ENCODE measurements around the gene CALHM6.

GRCh38 chr6:116420341-116420740 is 40.8 kb upstream of the CALHM6 start:
- TF ChIP-seq EZH2phosphoT487 (IDR thresholded peaks at IDR 0.05; ENCODE audit: borderline replicate concordance) (no peak), POLR2AphosphoS5 (IDR thresholded peaks at IDR 0.05; ENCODE audit: low read depth, low read length) (no peak), EZH2 (IDR thresholded peaks at IDR 0.05) (no peak), CTCF (IDR thresholded peaks at IDR 0.05 in 2 of 3, conservative IDR thresholded peaks at IDR 0.05 in 1 of 3; ENCODE audit: borderline replicate concordance in 1 of 3, insufficient read depth in 1 of 3, low read depth in 2 of 3, low read length in 2 of 3) (no peak), CBX3 (IDR thresholded peaks at IDR 0.05; ENCODE audit: low read depth) (no peak), MAX (IDR thresholded peaks at IDR 0.05) (no peak), RAD21 (IDR thresholded peaks at IDR 0.05; ENCODE audit: low read depth) (no peak)
